SK-N-SH (cell line): Measurements from ENCODE around the gene RADIL. TPM values are rescaled to one million over a fixed set of nuclear protein-coding genes. Genes with fewer than 3 reads are reported as not detected.
A peak's percentile ranks its signal among the peaks of the same experiment; 100 is the strongest.

ENCODE experiments used
- CTCF ChIA-PET: fragments of 300-600, 350-600 bp; formaldehyde crosslinking; extraction: SDS; loops from one replicate; lab custom pipeline; 2021; lab: Yijun Ruan, JAX
- POLR2A ChIA-PET: fragments of 350-600 bp; sonication (Branson Sonifier 250); formaldehyde crosslinking; extraction: SDS; loops from one replicate; lab custom pipeline; 2020; ENCODE audit warnings: antibody characterized with exemption, inconsistent platforms; lab: Yijun Ruan, JAX
- DNase-seq: peaks from one replicate; pipeline ENCODE4 v3.0.0; 2012
- H2AFZ ChIP-seq: fragments of 200-600 bp; sonication (generic); 2 replicates; pipeline ENCODE4 v1.8.1; 2016; ENCODE audit warnings: antibody characterized with exemption, mild to moderate bottlenecking, low read depth
- H3F3A ChIP-seq: fragments of 200-600 bp; sonication (generic); replicated peaks from 2 replicates; pipeline ENCODE3; 2016; ENCODE audit warnings: antibody characterized with exemption, mild to moderate bottlenecking; ENCODE audit not compliant: insufficient read depth
- H3K27ac ChIP-seq, 2 experiments: fragments of 200-500 bp in 1 of 2; fragments of 200-600 bp in 1 of 2; sonication (Bioruptor generic) in 1 of 2; sonication (generic), shearing (Covaris generic) in 1 of 2; 2 replicates each; pipeline versions ENCODE4 v1.5.1 to v1.6.1; 2014 to 2016; ENCODE audit warnings: low read depth in 2 of 2, inconsistent platforms in 1 of 2, low read length in 1 of 2, mild to moderate bottlenecking in 1 of 2, mixed read lengths in 1 of 2
- H3K27me3 ChIP-seq: fragments of 200-600 bp; sonication (generic), shearing (Covaris generic); 2 replicates; pipeline ENCODE4 v1.6.1; 2016; ENCODE audit warnings: mixed run types; ENCODE audit not compliant: insufficient read depth
- H3K36me3 ChIP-seq, 2 experiments: fragments of 200-500 bp in 1 of 2; fragments of 200-600 bp in 1 of 2; sonication (Bioruptor generic) in 1 of 2; sonication (generic) in 1 of 2; replicated peaks in 1 of 2; 2 replicates each; pipeline versions ENCODE3 to v1.5.1; 2014 to 2016; ENCODE audit warnings: low read length in 1 of 2, mild to moderate bottlenecking in 1 of 2; ENCODE audit not compliant: insufficient read depth in 2 of 2, control insufficient read depth in 1 of 2
- H3K4me1 ChIP-seq, 2 experiments: fragments of 200-500 bp in 1 of 2; fragments of 200-600 bp in 1 of 2; sonication (Bioruptor generic) in 1 of 2; sonication (generic), shearing (Covaris generic) in 1 of 2; 2 replicates each; pipeline versions ENCODE4 v1.5.1 to v1.6.1; 2014 to 2016; ENCODE audit warnings: low read depth in 1 of 2, low read length in 1 of 2, mixed run types in 1 of 2; ENCODE audit not compliant: insufficient read depth in 2 of 2, control insufficient read depth in 1 of 2
- H3K4me2 ChIP-seq: fragments of 200-600 bp; sonication (generic), shearing (Covaris generic); 2 replicates; pipeline ENCODE4 v1.6.1; 2017; ENCODE audit warnings: mixed run types
- H3K4me3 ChIP-seq, 2 experiments: fragments of 200-500 bp in 1 of 2; fragments of 200-600 bp in 1 of 2; sonication (Bioruptor generic) in 1 of 2; sonication (generic), shearing (Covaris generic) in 1 of 2; 2 replicates each; pipeline versions ENCODE4 v1.5.1 to v1.8.1; 2014 to 2016; ENCODE audit warnings: low read depth in 2 of 2, inconsistent platforms in 1 of 2, low read length in 1 of 2, mild to moderate bottlenecking in 1 of 2, mixed read lengths in 1 of 2, moderate library complexity in 1 of 2
- H3K79me2 ChIP-seq: fragments of 200-600 bp; sonication (generic); 2 replicates; pipeline ENCODE4 v1.8.1; 2017; ENCODE audit warnings: mild to moderate bottlenecking; ENCODE audit not compliant: insufficient read depth
- H3K9ac ChIP-seq: fragments of 200-600 bp; sonication (generic); 2 replicates; pipeline ENCODE4 v1.6.1; 2017; ENCODE audit warnings: mixed run types
- H3K9me2 ChIP-seq: fragments of 200-600 bp; sonication (generic); 2 replicates; pipeline ENCODE4 v1.6.1; 2017; ENCODE audit warnings: mixed run types
- H3K9me3 ChIP-seq: fragments of 200-600 bp; sonication (generic); 2 replicates; pipeline ENCODE4 v1.6.1; 2017; ENCODE audit warnings: mixed run types, mild to moderate bottlenecking, moderate library complexity
- H4K20me1 ChIP-seq: fragments of 200-600 bp; sonication (generic); 2 replicates; pipeline ENCODE4 v1.6.1; 2017; ENCODE audit warnings: mild to moderate bottlenecking, mixed run types; ENCODE audit not compliant: insufficient read depth
- EP300 ChIP-seq, 2 experiments: IDR thresholded peaks; 2 replicates each; pipeline versions ENCODE4 v1.4.0 to v1.6.1; 2012; ENCODE audit warnings: borderline replicate concordance in 1 of 2, low read depth in 1 of 2, low read length in 1 of 2
- EZH2phosphoT487 ChIP-seq: fragments of 200-600 bp; sonication (generic); IDR thresholded peaks from 2 replicates; pipeline ENCODE4 v1.6.1; 2017; ENCODE audit warnings: low read depth, mixed run types, mild to moderate bottlenecking, antibody characterized with exemption, moderate library complexity, borderline replicate concordance
- FOXJ3 ChIP-seq: sonication (generic); formaldehyde crosslinking; IDR thresholded peaks from 2 replicates; pipeline ENCODE4 v1.5.1; 2020; ENCODE audit warnings: mild to moderate bottlenecking, missing genetic modification reagents
- FOXM1 ChIP-seq: IDR thresholded peaks from 2 replicates; pipeline ENCODE4 v1.4.0; 2012; ENCODE audit warnings: low read depth, mild to moderate bottlenecking
- GABPA ChIP-seq: IDR thresholded peaks from 2 replicates; pipeline ENCODE4 v1.4.0; 2012; ENCODE audit warnings: low read depth, mild to moderate bottlenecking
- MEF2A ChIP-seq: IDR thresholded peaks from 2 replicates; pipeline ENCODE4 v1.4.0; 2012; ENCODE audit warnings: low read depth, borderline replicate concordance
- MXI1 ChIP-seq: IDR thresholded peaks from 2 replicates; pipeline ENCODE4 v1.6.1; 2012; ENCODE audit warnings: mild to moderate bottlenecking, low read depth, low read length, improper control_type of control experiment
- NFIC ChIP-seq: IDR thresholded peaks from 2 replicates; pipeline ENCODE4 v1.4.0; 2012; ENCODE audit warnings: borderline replicate concordance
- NRF1 ChIP-seq: IDR thresholded peaks from 2 replicates; pipeline ENCODE4 v1.6.1; 2012; ENCODE audit warnings: low read depth, mild to moderate bottlenecking, low read length
- POLR2AphosphoS5 ChIP-seq: IDR thresholded peaks from 2 replicates; pipeline ENCODE4 v1.6.1; 2012; ENCODE audit warnings: low read depth, low read length
- RCOR1 ChIP-seq: fragments of 150-350 bp; IDR thresholded peaks from 2 replicates; pipeline ENCODE4 v1.6.1; 2017; ENCODE audit warnings: antibody characterized with exemption, low read length
- RFX5 ChIP-seq: IDR thresholded peaks from 2 replicates; pipeline ENCODE4 v1.6.1; 2012; ENCODE audit warnings: mild to moderate bottlenecking, improper control_type of control experiment, low read length
- SIN3A ChIP-seq: IDR thresholded peaks from 2 replicates; pipeline ENCODE4 v1.6.1; 2012; ENCODE audit warnings: low read depth, mild to moderate bottlenecking, low read length, moderate library complexity, borderline replicate concordance
- SMC3 ChIP-seq: IDR thresholded peaks from 2 replicates; pipeline ENCODE4 v1.6.1; 2012; ENCODE audit warnings: low read depth, low read length, improper control_type of control experiment
- TCF12 ChIP-seq: IDR thresholded peaks from 2 replicates; pipeline ENCODE4 v1.4.0; 2012
- TEAD4 ChIP-seq: IDR thresholded peaks from 2 replicates; pipeline ENCODE4 v1.4.0; 2012; ENCODE audit warnings: mild to moderate bottlenecking, borderline replicate concordance; ENCODE audit not compliant: insufficient read depth
- WGBS: methylation state at CpG from one replicate; pipeline ENCODE4 v1.1.6; 2017; ENCODE audit warnings: low lambda C conversion rate; 5-methylcytosine and 5-hydroxymethylcytosine counted together
- polyA plus RNA-seq, 3 experiments: library from polyadenylated mRNA; depleted of rRNA; stranded (reverse); fragments of >200 nt; gene quantifications; 2 replicates each; pipeline ENCODE4 v1.2.3, GENCODE V29; 2012
- TF ChIP-seq, protein P1 (sequence below): IDR thresholded peaks from 2 replicates; pipeline ENCODE4 v1.4.0; 2012; ENCODE audit warnings: low read depth
- TF ChIP-seq, protein P2 (sequence below): fragments of 200-600 bp; sonication (generic); IDR thresholded peaks from 2 replicates; pipeline ENCODE4 v1.6.1; 2017; ENCODE audit warnings: antibody characterized with exemption, mild to moderate bottlenecking, moderate library complexity
- TF ChIP-seq, protein P3 (sequence below): IDR thresholded peaks from 2 replicates; pipeline ENCODE4 v1.4.0; 2012; ENCODE audit warnings: low read depth, borderline replicate concordance
- TF ChIP-seq, protein P4 (sequence below): IDR thresholded peaks from 2 replicates; pipeline ENCODE4; 2012

RADIL gene
- polyA plus RNA-seq, 1 of the 3 experiments (the other 2 are of a cell fraction) = 4.3 TPM

DNA sequence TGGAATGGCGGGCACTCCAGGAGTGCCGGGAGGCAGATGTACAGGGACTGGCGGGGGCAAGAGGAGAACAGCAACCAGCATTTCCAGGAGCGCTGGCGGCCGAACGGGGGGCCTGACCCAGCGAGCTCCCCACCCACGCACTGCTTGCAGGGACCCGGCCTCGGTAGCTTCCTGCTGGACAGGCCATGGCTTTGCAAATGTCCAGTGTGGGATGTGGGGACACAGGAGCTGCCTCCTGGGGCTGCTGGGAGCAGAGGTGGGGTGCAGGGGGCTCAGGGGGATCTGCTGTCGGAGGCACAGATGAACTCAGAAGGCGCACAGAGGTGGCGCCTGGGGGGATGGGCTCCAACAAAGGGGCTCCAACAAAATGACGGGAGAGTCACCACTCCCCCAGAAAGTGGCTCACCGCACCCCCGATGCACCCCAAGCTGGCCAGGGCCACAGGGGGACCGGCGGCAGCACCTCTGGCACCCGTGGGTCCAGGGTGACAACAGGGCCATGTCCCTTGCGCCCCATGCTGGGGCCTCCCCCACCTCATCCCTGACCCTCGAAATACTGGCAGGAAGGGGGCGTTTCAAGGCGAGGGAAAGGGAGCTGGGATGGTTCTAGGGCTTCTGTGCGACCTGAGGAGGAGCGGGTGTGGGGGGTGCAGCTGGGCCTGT lies 67.0 kb downstream of the RADIL start:
- Histone ChIP-seq H3K27me3 (no peaks in the 10 kb centered on the region), H3K9ac (no peak overlapping the region), H3K79me2 (no peaks in the 10 kb centered on the region), H3K9me3 (no peaks in the 10 kb centered on the region), H3K9me2 (no peaks in the 10 kb centered on the region), H3K4me3 (no peak overlapping the region), H3K27ac (no peak overlapping the region), H3K4me2 (no peak overlapping the region), H3K36me3 (no peaks in the 10 kb centered on the region), H2AFZ (no peak overlapping the region), H3F3A (no peaks in the 10 kb centered on the region), H3K4me1 (no peaks in the 10 kb centered on the region), H4K20me1 (no peaks in the 10 kb centered on the region)
- POLR2A ChIA-PET = no interaction called here
- TF ChIP-seq NFIC = no peak
- TF ChIP-seq GABPA = no peak
- TF ChIP-seq MXI1 = no peak
- no peak for TF ChIP-seq FOXJ3 (CRISPR knock-in tag)
- no peak for TF ChIP-seq POLR2AphosphoS5
- TF ChIP-seq EP300 (IDR thresholded peaks at IDR 0.05; ENCODE audit: borderline replicate concordance in 1 of 2, low read depth in 1 of 2, low read length in 1 of 2) = no peak
- TF ChIP-seq SMC3 = no peak
- no peak for TF ChIP-seq RCOR1
- no peak for TF ChIP-seq RFX5
- TF ChIP-seq, protein P1, sequence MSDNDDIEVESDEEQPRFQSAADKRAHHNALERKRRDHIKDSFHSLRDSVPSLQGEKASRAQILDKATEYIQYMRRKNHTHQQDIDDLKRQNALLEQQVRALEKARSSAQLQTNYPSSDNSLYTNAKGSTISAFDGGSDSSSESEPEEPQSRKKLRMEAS = no peak
- no peak for TF ChIP-seq TCF12
- TF ChIP-seq, protein P2, sequence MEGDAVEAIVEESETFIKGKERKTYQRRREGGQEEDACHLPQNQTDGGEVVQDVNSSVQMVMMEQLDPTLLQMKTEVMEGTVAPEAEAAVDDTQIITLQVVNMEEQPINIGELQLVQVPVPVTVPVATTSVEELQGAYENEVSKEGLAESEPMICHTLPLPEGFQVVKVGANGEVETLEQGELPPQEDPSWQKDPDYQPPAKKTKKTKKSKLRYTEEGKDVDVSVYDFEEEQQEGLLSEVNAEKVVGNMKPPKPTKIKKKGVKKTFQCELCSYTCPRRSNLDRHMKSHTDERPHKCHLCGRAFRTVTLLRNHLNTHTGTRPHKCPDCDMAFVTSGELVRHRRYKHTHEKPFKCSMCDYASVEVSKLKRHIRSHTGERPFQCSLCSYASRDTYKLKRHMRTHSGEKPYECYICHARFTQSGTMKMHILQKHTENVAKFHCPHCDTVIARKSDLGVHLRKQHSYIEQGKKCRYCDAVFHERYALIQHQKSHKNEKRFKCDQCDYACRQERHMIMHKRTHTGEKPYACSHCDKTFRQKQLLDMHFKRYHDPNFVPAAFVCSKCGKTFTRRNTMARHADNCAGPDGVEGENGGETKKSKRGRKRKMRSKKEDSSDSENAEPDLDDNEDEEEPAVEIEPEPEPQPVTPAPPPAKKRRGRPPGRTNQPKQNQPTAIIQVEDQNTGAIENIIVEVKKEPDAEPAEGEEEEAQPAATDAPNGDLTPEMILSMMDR = no peak
- no peak for TF ChIP-seq FOXM1
- TF ChIP-seq EZH2phosphoT487 = no peak
- TF ChIP-seq SIN3A = no peak
- TF ChIP-seq, protein P3, sequence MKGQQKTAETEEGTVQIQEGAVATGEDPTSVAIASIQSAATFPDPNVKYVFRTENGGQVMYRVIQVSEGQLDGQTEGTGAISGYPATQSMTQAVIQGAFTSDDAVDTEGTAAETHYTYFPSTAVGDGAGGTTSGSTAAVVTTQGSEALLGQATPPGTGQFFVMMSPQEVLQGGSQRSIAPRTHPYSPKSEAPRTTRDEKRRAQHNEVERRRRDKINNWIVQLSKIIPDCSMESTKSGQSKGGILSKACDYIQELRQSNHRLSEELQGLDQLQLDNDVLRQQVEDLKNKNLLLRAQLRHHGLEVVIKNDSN = no peak
- no peak for TF ChIP-seq MEF2A
- no peak for TF ChIP-seq NRF1
- TF ChIP-seq, protein P4, sequence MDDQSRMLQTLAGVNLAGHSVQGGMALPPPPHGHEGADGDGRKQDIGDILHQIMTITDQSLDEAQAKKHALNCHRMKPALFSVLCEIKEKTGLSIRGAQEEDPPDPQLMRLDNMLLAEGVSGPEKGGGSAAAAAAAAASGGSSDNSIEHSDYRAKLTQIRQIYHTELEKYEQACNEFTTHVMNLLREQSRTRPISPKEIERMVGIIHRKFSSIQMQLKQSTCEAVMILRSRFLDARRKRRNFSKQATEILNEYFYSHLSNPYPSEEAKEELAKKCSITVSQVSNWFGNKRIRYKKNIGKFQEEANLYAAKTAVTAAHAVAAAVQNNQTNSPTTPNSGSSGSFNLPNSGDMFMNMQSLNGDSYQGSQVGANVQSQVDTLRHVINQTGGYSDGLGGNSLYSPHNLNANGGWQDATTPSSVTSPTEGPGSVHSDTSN = no peak
- TF ChIP-seq TEAD4 = no peak
- DNase-seq = peak; percentile 38
- CTCF ChIA-PET = interaction anchor here (0.9 to 6.6 kb wide), 4 partner anchors 13 to 323 kb away, joined by 3 to 38 read pairs (median 22); partner anchors contain the start of gene RADIL
- WGBS = 83% methylated on average over 21 of the region's 26 CpGs
